RWPE1 (cell line): ENCODE measurements around the gene SWSAP1.
A peak's percentile ranks its signal among the peaks of the same experiment; 100 is the strongest.

Experiments
- CTCF ChIA-PET: fragments of 350-600 bp; sonication (Branson Sonifier 250); formaldehyde crosslinking; extraction: SDS; loops from one replicate; lab custom pipeline; 2021; lab: Yijun Ruan, JAX
- POLR2A ChIA-PET: fragments of 400-600 bp; formaldehyde crosslinking; extraction: SDS; loops from one replicate; lab custom pipeline; 2020; ENCODE audit warnings: antibody characterized with exemption; ENCODE audit not compliant: low non-redundant PET; lab: Yijun Ruan, JAX
- DNase-seq: peaks from one replicate; pipeline ENCODE4 v3.0.0; 2012; ENCODE audit warnings: low spot score
- H3K27ac ChIP-seq: fragments of 450-650 bp; 2 replicates; pipeline ENCODE4 v1.5.1; 2017
- TF ChIP-seq, protein P1 (sequence below): fragments of 450-650 bp; conservative IDR thresholded peaks from 2 replicates; pipeline ENCODE4 v1.5.1; 2017; ENCODE audit warnings: low read depth, mild to moderate bottlenecking

The SWSAP1 gene

GRCh38 chr19:11408591-11408990, 34.1 kb downstream of the SWSAP1 start:
- ChIA-PET POLR2A (no interaction called here), CTCF (no interaction called here)
- no peak overlapping the region for H3K27ac ChIP-seq
- TF ChIP-seq, protein P1, sequence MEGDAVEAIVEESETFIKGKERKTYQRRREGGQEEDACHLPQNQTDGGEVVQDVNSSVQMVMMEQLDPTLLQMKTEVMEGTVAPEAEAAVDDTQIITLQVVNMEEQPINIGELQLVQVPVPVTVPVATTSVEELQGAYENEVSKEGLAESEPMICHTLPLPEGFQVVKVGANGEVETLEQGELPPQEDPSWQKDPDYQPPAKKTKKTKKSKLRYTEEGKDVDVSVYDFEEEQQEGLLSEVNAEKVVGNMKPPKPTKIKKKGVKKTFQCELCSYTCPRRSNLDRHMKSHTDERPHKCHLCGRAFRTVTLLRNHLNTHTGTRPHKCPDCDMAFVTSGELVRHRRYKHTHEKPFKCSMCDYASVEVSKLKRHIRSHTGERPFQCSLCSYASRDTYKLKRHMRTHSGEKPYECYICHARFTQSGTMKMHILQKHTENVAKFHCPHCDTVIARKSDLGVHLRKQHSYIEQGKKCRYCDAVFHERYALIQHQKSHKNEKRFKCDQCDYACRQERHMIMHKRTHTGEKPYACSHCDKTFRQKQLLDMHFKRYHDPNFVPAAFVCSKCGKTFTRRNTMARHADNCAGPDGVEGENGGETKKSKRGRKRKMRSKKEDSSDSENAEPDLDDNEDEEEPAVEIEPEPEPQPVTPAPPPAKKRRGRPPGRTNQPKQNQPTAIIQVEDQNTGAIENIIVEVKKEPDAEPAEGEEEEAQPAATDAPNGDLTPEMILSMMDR = no peak
- no peak for DNase-seq

- no peak overlapping the region for H3K27ac ChIP-seq
- POLR2A ChIA-PET = no interaction called here
- no peak for DNase-seq
- CTCF ChIA-PET = no interaction called here
- TF ChIP-seq, protein P1 = no peak
Measured at GRCh38 chr19:11410682-11411081, 36.2 kb downstream of the SWSAP1 start.

GRCh38 chr19:11414544-11414943, 40.1 kb downstream of the SWSAP1 start:
- TF ChIP-seq, protein P1 = no peak
- POLR2A ChIA-PET = interaction anchor here (0.5 kb wide), 1 partner anchor 18 kb away, joined by 3 read pairs; no protein-coding TSS in a partner anchor
- DNase-seq = no peak
- CTCF ChIA-PET = no interaction called here
- H3K27ac ChIP-seq = no peak overlapping the region

- no peak for DNase-seq
- POLR2A ChIA-PET = no interaction called here
Measured at GRCh38 chr19:11416346-11417052, 42.0 kb downstream of the SWSAP1 start.

GRCh38 chr19:11418094-11418548, 43.7 kb downstream of the SWSAP1 start:
- DNase-seq = no peak
- no peak overlapping the region for H3K27ac ChIP-seq
- ChIA-PET POLR2A (no interaction called here), CTCF (no interaction called here)
- TF ChIP-seq, protein P1 = no peak

More at GRCh38 chr19:11416346-11417052, 42.0 kb downstream of the SWSAP1 start:
- H3K27ac ChIP-seq = no peak overlapping the region
- TF ChIP-seq, protein P1 = no peak
- CTCF ChIA-PET = no interaction called here

- ChIA-PET POLR2A (no interaction called here), CTCF (no interaction called here)
- DNase-seq = no peak
- H3K27ac ChIP-seq = peak within 1 kb of the TSS; percentile 28; the same call in 1 of the 2 replicates
- TF ChIP-seq, protein P1 = no peak
Measured at GRCh38 chr19:11418549-11419506, 44.4 kb downstream of the SWSAP1 start, which contains the start of gene RGL3. Gene RGL3 (minus strand): TSS chr19:11419314. CDS start chr19:11419278, 36 bp downstream.
